SK-MEL-5 (cell line): ENCODE measurements around the gene CREB3L2. TPM values are rescaled to one million over a fixed set of nuclear protein-coding genes. Genes with fewer than 3 reads are reported as not detected.

Experiments used
- DNase-seq: peaks from one replicate; pipeline ENCODE4 v3.0.0-alpha.2; 2016; ENCODE audit warnings: low read depth, low spot score
- in situ Hi-C: cut with HindIII; loops from 2 replicates; pipeline ENCODE4 v1.10.0; 2016; ENCODE audit warnings: low sequenced_read_pairs, high pct_unique_total_duplicates, low pct_unique_long_range_greater_than_20kb
- total RNA-seq: library from RNA; depleted of rRNA; stranded (reverse); fragments of >200 nt; shearing (Covaris generic); gene quantifications from 2 replicates; pipeline ENCODE4 v1.2.3, GENCODE V29; 2014

CREB3L2 gene
- total RNA-seq, 1 experiment from 2014 or later, result 12.0 TPM

DNA sequence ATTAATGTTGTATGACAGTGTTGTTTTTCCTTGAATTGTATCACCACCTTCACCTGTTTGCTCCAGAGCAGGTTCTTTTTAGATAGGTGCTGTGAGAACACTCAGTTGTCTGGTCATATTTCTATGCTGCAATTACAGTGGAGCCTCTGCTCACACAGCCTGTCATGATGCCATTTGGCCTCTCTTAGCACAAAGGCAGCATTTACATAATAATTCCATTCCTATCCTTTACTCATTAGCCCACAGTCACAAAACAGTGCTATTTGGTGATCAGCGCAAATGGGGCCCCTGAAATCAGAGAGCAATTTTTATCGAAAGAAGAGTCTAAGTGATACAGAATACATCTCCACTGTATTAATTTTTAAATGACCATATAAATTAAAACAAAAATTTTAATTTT lies 141.3 kb downstream of the CREB3L2 start:
- no peak for DNase-seq
- in situ Hi-C loops, result no loop called here

DNA sequence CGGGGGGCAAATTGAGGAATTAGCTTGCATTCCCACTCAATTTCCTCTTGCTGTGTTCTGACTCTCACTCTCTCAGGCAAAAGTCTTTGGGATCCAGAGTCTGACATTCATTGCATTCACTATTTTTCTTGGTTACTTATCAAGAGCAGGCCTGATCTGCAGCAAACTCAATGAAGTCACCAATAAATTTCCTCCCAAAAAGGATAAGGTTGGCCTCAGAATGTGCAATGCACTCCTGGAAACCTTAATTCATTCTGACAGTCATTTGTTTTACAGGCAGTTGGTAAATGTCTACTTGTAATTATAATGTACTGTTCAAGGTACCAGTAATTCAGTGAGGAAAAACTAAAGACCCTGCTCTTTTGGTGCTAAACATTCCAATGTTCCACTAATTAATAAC lies 148.8 kb downstream of the CREB3L2 start:
- no peak for DNase-seq
- in situ Hi-C loops, result no loop called here

DNA sequence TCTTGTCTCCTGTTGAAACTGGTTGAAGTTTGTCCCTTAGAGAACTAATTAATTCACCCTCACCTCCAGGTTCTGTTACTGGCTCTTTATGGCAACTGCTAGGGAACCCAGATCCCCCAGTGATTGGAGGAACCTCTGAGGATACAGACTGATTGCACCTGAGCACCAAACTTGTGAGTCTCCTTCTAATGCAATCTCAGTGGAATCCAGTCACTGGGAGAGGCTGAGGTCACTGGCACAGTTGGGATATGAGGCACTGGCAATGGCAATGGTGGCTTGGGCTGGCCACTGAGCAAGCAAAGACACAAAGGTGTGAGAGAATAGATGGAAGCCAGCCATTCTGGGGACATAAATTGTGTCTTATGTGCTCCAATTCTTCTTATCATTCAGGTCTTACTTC lies 149.8 kb downstream of the CREB3L2 start:
- in situ Hi-C loops, result no loop called here
- DNase-seq, result no peak

DNA sequence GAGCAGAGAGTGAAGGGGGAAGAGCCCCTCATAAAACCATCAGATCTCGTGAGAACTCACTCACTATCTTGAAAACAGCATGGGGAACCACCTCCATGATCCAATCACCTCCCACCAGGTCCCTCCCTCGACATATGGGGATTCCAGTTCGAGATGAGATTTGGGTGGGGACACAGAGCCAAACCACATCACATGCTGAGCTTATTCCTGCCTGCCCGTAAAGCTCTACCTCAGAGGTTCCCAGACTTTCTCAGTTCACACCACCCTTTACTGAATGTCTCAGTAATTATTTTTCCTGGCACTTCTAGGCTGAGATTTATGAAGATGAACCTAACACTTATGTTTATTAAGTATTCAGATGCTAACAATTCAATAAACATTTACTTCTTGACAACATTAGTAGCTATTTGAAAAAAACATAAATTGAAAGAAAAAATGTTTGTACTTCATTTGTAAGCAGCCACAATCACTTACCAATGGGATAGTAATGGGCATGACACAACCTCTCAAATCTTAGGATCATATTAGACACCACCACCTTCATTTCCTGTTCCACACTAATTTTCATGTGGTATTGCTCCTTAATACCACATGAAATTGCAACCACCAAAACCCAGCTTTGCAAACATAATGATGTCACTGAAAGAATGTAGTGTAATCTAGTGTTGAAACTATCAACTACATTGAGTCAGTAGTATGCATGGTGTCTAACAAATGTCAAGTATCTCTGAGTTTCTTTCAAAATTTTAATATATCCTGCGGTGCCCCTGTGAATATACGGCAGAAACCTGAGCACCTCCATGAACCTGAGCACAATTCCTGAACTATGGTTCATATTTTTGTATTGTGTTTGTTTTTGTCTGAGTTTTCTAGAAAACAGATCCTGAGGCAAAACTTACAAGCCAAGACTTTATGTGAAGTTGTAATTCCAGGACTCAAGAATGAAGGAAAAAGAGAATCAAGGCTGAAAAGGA lies 150.6 kb downstream of the CREB3L2 start:
- in situ Hi-C loops, result no loop called here
- DNase-seq, result no peak

DNA sequence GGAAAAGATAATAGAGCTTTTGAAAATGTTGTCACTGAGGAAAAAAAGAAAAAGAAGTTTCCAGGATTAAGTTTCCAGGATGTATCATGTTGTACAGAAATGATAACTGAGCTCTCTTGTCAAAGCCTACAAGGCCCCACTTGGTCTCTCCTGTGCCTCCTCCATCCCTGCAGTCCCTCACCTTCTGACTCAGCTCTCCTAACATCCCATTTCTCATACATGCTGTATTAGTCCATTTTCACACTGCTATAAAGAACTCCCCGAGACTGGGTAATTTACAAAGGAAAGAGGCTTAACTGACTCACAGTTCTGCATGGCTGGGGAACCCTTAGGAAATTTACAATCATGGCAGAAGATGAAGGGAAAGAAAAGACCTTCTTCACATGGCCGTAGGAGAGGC lies 151.3 kb downstream of the CREB3L2 start:
- in situ Hi-C loops, result no loop called here
- no peak for DNase-seq

DNA sequence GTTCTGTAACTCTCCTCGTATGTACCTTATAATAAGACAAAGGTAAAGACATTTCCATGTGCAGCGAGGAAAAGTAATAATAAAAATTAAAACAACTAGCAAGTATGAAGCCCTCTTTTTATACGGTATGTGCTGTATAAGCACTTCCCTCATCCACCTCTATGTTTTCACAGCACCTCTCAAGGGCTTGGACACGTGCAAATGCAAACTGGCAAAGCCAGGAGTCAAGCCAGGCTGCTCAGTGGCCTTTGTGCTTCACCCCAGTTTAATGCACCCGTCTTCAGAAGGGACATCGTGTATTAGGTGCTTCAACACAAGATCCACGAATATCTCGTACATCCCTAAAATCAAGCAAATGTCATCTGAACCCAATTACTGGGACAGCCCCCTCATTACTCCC lies 153.8 kb downstream of the CREB3L2 start:
- no peak for DNase-seq
- in situ Hi-C loops, result no loop called here

DNA sequence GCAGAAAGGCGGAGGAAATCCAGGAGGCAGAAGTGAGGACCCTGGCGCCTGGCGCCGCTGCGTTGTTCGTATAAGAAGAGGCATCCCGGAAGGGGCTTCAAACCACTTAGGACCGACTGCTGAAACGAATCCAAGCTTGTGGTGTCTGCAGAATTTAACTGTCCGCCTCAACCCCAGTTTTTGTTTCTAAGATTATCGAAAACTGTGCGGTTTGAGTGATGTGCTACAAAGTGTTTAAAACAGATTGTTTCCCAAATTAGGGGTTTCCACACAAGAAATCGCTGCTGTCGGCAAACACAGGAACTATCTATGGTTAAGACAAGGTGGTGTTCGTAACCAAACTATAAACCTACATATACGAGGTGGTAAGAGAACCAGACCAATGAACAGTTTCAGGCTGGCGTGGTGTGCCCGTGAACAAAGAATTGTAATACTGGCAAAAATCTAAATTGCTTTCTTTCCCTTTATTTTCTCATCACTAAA lies 154.3 kb downstream of the CREB3L2 start:
- DNase-seq, result no peak
- in situ Hi-C loops, result no loop called here

DNA sequence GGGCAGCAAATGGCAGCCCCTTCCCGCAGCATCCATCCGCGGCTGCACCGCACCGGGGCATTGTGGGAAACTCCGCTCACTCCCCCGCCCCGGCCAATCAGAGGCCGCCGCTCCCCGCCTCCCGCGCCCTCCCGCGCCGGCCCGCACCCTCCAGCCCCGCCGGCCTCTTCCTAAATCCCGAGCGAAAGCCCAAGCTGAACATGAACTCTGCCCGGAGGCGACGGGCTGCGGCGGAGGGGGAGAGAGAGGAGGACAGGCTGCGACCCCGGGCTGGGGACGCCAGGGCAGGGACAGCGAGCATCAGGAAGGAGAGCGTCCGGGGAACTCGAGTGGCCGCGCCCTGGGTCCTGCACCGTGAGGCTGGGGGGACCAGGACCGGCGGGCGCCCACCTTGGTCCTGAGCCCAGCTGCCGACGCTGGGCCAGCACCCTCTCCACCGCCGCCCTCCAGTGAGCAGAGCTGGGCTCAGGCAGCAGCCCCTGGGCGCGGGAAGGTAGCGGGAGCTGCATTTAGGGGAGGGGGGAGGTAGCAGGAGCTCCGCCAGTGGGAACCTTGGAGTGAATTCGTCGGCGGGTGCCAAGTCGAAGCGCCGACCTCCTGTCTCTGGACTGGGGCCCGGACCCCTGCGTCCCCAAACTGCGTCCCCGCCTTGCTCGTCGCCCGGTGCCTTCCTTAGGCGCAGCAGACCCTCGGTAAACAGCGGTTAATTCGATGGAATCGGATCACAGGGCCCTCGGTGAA lies 154.9 kb downstream of the CREB3L2 start, which contains the start of gene DGKI:
Gene DGKI, minus strand, starts transcription at position 148 of the 741 bp plus-strand sequence.
- DNase-seq, result no peak
- in situ Hi-C loops, result no loop called here

DNA sequence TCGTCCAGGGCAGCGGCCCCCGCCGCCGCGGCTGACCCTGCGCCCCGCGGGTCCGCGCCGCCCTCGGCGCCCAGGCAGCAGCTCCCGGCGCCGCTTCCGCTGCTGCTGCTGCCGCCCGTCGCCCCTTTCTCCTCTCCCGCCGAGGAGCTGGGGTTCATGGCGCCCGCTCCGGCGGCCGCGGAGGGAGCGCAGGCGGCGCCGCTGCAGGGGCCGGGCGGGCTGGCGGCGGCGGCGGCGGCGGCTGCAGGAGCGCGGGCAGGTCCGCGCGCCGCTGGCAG lies 155.4 kb downstream of the CREB3L2 start:
- DNase-seq, result no peak
- in situ Hi-C loops, result no loop called here

DNA sequence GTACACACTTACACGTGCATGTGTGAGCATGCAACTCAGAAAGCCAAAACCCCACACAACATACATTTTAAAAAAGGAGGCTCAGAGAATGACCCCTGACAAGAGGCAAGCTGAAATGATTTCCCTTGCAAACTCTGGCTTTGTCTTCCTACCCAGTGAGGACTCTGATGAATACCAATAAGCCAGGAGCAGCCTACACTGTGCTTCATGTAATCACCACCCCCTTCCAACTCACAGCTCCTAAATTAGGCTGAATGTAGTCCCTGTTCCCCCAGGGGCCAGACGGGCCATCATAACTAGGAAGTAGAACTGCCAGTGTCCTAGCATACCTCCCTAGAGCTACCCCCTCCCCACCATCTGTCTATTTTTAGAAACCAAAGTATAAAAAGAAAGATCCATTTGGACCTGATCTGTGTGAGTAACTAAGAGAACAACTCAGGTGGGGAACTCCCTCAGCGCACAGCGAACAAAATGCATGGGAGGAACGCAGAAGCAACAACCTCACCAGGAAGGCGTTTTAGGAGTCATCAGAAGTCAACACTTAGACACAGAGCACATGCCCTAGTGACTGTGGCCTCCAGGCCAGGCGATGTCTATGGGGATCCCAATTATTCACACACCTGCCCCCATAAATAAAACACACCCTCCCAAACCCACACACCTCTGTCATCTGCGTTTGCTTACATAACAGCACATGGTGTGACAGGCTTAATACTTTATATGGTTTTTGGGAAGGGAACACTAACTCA lies 157.0 kb downstream of the CREB3L2 start:
- in situ Hi-C loops, result no loop called here
- no peak for DNase-seq

DNA sequence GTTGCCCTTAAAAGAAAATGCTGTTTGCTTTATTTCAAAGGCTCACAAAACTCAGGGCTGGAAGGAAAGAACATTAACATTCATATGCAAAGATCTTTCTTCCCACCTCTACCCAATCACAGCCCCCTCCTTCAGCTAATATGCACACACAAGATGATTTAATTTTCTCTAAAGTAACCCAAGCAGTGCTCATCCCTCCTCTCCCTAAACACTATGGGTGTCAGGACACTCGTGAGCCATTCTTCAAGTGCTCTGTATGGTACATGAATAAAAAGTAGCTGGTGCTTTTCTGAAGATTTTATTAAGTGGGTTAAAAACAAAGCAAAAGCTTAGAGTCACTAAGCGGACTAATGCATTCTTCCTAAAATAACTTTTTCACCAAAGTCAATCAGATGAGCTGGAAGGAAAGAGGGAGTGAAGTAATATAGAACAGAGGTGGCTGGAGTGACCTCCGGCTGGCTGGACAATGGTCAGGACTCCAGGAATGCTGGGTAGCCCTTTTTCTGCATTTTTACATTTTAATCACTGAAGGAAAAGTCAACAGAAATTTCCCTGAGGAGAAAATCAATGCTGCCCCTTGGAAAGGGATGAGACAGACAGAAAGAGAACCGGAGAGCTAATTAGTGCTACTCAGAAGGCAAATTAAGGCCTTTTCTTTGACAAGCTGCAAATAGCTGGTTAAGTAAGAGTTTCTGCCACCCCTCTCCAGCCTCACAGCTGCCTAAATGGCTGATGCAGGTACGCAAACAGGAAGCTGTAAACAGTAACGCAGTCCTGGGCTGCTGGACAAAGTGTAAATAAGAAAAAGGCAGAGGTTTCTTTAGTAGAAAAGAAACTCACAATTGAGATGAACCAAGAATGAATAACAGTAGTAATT lies 161.7 kb downstream of the CREB3L2 start:
- DNase-seq, result no peak
- in situ Hi-C loops, result no loop called here

DNA sequence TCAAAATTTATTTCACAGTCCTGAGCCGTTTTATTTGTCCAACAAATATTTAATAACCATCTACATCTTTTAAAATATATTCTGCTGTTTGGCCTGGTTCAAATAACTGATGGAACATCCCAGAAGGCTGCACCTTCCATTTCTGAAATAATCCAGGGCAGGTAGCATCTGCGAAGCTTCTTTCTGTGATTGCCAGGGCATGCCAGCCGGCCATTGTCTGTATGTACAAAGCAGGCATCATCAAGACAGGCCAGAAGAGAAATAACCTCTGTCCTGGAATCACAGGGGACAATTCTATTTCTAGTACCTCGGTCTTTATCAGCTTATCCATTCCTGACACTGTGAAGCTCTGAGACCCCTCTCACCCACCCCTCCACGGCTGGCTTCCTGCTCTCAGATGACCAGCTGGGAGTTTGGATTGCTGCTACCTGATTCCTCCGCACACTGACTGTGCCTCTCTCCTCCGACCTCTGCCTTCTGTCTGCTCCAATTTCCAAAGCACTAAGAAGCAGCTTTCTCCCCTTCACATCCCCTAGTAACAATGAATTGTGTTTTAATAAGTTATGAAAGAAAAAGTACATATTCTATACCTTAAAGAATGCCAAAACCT lies 163.1 kb downstream of the CREB3L2 start:
- in situ Hi-C loops, result no loop called here
- no peak for DNase-seq

DNA sequence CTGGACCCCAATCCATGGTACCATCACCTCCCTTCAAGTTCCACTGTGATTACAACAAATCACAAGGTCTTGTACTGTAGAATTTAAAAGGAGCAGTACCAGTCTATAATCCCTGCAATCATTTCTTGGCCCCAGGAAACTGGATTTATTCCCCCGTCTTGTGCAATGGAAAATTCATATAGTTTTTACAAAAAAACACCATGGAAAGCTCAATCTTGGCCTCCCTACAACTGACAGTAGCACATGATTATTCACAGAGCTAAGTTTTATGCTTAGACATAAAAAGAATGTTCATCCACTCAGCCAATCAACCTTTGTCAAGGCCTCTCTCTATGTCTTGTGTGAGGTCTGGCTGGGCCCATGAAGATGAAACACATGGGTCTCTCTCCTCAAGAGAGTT lies 165.3 kb downstream of the CREB3L2 start:
- in situ Hi-C loops, result no loop called here
- DNase-seq, result no peak

DNA sequence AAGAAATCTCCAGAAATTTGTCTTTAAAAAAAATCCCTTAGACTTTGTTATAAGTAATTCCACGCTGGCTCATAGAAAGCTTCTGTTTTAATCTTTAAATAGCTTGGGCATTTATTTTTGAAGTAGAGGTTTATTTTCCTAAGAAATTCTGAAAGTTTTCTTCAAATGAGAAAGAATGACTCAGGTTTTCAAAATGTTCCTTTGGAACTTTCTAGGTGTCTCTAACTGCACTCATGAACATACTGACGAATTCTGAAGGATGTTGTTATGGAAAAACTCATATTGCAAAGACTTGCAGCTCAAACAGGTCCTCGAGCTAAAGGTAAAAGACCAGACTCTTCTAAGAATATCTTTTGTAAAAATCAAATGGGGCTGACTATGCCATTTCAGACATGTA lies 165.8 kb downstream of the CREB3L2 start:
- DNase-seq, result no peak
- in situ Hi-C loops, result no loop called here

DNA sequence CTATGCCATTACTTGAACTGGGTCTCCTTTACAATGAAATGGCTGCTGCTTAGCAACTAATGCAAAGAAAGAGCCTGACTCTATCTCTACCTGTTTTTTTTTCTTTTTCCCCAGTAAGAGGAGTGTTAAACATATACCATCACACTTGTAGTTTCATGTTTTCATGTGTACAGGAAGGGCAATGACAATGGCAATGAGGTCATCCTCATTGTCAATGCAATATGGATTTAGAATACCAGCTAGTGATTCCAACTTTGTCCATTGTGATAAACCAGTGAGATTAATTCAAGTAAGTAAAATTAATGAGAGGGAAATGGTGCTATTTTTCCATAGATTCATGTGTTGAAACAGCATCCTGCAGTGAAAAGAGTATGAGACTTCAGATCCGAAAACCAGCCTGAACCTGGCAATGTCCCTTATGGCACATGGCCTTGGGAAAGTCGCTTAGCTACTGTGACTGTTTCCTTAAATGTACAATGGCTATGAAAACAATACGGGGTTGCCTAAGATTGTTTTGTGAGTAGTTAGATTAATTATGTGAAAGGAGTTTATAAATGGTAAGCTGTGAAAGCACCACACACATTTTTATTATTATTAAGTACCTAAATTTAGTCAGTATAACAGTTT lies 166.3 kb downstream of the CREB3L2 start:
- in situ Hi-C loops, result no loop called here
- DNase-seq, result no peak

DNA sequence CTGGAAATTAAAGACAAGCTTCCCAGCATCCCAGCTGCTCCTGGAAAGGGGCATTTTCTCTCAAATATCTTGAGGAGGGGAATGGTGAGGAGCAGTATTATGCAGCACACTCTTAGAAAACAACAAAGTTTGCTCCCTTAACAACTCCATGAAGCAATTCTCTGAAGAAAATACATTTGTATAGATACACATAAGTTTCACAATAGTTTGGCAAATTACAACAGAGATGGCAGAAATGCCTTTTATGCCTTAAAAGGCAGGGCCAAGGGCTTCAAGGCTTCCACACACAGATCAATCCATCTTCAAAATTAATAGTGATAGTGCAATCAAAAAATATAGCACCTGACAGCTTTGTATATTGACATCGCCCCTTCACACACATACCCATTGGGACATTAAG lies 167.3 kb downstream of the CREB3L2 start:
- DNase-seq, result no peak
- in situ Hi-C loops, result no loop called here
